HG03066 (cell line): Measurements from ENCODE around the gene IRF4.
"Not testable (repeated sequence)": the region's sequence is repeated elsewhere in the genome, so short reads cannot be mapped to it uniquely, and the experiment has no call there.

Experiments used
- ATAC-seq: cut with Tn5 transposase; IDR thresholded peaks from one replicate; pipeline ENCODE4 v1.9.1; 2021; ENCODE audit warnings: low read depth; ENCODE audit not compliant: unreplicated experiment

IRF4 gene

GRCh38 chr6:411402-412145, 20.0 kb downstream of the IRF4 start:
- no peak for ATAC-seq

- ATAC-seq, result no peak
Observed at GRCh38 chr6:412146-412886, 20.8 kb downstream of the IRF4 start.

- no peak for ATAC-seq
Observed at GRCh38 chr6:414447-414846, 22.9 kb downstream of the IRF4 start.

GRCh38 chr6:415087-415486, 23.5 kb downstream of the IRF4 start:
- no peak for ATAC-seq

GRCh38 chr6:421211-421610, 29.7 kb downstream of the IRF4 start:
- ATAC-seq, result no peak

GRCh38 chr6:422433-423054, 31.0 kb downstream of the IRF4 start:
- peak; percentile 83 for ATAC-seq

GRCh38 chr6:423055-423798, 31.7 kb downstream of the IRF4 start:
- no peak for ATAC-seq

GRCh38 chr6:423799-424345, 32.3 kb downstream of the IRF4 start:
- ATAC-seq, result no peak

GRCh38 chr6:424741-425417, 33.3 kb downstream of the IRF4 start:
- no peak for ATAC-seq

- ATAC-seq, result not testable (repeated sequence)
Observed at GRCh38 chr6:425418-425788, 33.9 kb downstream of the IRF4 start.

GRCh38 chr6:426198-426738, 34.7 kb downstream of the IRF4 start:
- not testable (repeated sequence) for ATAC-seq

- no peak for ATAC-seq
Observed at GRCh38 chr6:428047-428603, 36.6 kb downstream of the IRF4 start.

- no peak for ATAC-seq
Observed at GRCh38 chr6:429515-430121, 38.1 kb downstream of the IRF4 start.

- ATAC-seq, result no peak
Observed at GRCh38 chr6:431504-431903, 40.0 kb downstream of the IRF4 start.

- no peak for ATAC-seq
Observed at GRCh38 chr6:431986-432385, 40.4 kb downstream of the IRF4 start.

GRCh38 chr6:434051-434705, 42.6 kb downstream of the IRF4 start:
- no peak for ATAC-seq

- ATAC-seq, result no peak
Observed at GRCh38 chr6:435441-436307, 44.1 kb downstream of the IRF4 start.
